ENCODE measurements around the gene SOX13. TPM values are rescaled to one million over a fixed set of nuclear protein-coding genes. Genes with fewer than 3 reads are reported as not detected.

Gene SOX13
- polyA plus RNA-seq, 3 donors: 0.52 TPM; not detected in 2

DNA sequence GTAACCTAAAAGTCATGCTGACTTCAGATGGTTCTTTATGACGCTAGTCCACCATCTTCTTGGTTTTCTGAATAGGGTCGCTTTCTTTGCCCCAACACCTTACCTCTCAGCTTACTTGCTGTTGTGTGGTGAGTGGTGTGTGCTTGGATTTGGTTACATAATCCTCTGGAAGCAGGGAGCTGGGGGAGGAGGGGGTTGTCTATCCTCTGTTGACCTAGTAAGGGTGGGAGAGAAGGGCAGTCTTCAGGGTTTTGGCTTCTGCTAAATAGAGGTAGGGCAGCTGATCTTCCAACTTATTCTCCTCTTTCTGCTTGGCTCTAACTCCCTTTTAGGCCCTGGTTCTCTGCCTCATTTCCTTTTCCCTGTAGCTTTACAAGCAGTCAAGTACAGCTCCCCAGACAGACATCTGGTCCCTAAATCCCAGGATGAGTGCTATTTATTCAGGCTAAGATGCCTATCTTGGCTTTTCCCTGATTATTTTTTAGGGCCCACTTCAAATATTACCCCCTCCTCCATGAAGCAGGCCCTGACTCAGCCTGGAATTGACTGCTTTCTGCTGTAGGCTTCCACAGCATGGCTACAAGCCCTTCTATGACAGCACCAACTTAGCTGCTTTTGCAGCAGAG lies 99.6 kb downstream of the SOX13 start:
- Histone ChIP-seq H3K79me2 (ENCODE audit: insufficient read depth, low read length) (no peaks in the 10 kb centered on the region), H3K4me2 (replicated peaks; ENCODE audit: extremely low read depth, low read length, poor library complexity, severe bottlenecking) (no peak overlapping the region), H2AFZ (ENCODE audit: insufficient read depth, low read depth, low read length, poor library complexity, severe bottlenecking) (no peak overlapping the region), H3K27ac (ENCODE audit: low read depth in 1 of 2, low read length in 2 of 2) (no peak overlapping the region), H3K27me3 (ENCODE audit: control insufficient read depth in 2 of 2, insufficient read depth in 2 of 2, low read length in 2 of 2) (no peaks in the 10 kb centered on the region), H3K4me3 (replicated peaks in 1 of 3; ENCODE audit: low read depth in 2 of 3, low read length in 3 of 3) (no peak overlapping the region), H3K36me3 (replicated peaks in 1 of 2; ENCODE audit: control insufficient read depth in 1 of 2, insufficient read depth in 2 of 2, low read length in 2 of 2) (no peaks in the 10 kb centered on the region), H3K9me3 (replicated peaks in 1 of 2; ENCODE audit: control insufficient read depth in 1 of 2, insufficient read depth in 1 of 2, low read length in 2 of 2) (peaks cover 18 to 26% of the 10 kb centered on the region in 2 donors), H4K20me1 (ENCODE audit: insufficient read depth, low read length) (no peaks in the 10 kb centered on the region), H3K4me1 (ENCODE audit: control insufficient read depth in 1 of 2, insufficient read depth in 2 of 2, low read length in 2 of 2) (no peaks in the 10 kb centered on the region), H3K9ac (ENCODE audit: insufficient read depth, low read length, poor library complexity, severe bottlenecking) (no peak overlapping the region)
- intact Hi-C loops (cut with micrococcal nuclease): no loop called here
- H3K27me3 Mint-ChIP-seq (ENCODE audit: low read depth in 3 of 3): peaks cover 0 to 3% (median 1%) of the 10 kb centered on the region in 3 donors
- H3K9me3 Mint-ChIP-seq: peaks cover 10 to 33% (median 26%) of the 10 kb centered on the region in 7 donors
- WGBS (ENCODE audit: insufficient coverage): no CpG with 5 or more reads among the region's 2 CpGs
- TF ChIP-seq, protein P1, sequence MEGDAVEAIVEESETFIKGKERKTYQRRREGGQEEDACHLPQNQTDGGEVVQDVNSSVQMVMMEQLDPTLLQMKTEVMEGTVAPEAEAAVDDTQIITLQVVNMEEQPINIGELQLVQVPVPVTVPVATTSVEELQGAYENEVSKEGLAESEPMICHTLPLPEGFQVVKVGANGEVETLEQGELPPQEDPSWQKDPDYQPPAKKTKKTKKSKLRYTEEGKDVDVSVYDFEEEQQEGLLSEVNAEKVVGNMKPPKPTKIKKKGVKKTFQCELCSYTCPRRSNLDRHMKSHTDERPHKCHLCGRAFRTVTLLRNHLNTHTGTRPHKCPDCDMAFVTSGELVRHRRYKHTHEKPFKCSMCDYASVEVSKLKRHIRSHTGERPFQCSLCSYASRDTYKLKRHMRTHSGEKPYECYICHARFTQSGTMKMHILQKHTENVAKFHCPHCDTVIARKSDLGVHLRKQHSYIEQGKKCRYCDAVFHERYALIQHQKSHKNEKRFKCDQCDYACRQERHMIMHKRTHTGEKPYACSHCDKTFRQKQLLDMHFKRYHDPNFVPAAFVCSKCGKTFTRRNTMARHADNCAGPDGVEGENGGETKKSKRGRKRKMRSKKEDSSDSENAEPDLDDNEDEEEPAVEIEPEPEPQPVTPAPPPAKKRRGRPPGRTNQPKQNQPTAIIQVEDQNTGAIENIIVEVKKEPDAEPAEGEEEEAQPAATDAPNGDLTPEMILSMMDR (IDR thresholded peaks at IDR 0.05): no peak
- no peak for DNase-seq
- no peak overlapping the region for H3K4me3 Mint-ChIP-seq
- H3K27ac Mint-ChIP-seq: no peak overlapping the region
- peaks cover 4% of the 10 kb centered on the region for H3K4me1 Mint-ChIP-seq
- H3K36me3 Mint-ChIP-seq: no peaks in the 10 kb centered on the region

DNA sequence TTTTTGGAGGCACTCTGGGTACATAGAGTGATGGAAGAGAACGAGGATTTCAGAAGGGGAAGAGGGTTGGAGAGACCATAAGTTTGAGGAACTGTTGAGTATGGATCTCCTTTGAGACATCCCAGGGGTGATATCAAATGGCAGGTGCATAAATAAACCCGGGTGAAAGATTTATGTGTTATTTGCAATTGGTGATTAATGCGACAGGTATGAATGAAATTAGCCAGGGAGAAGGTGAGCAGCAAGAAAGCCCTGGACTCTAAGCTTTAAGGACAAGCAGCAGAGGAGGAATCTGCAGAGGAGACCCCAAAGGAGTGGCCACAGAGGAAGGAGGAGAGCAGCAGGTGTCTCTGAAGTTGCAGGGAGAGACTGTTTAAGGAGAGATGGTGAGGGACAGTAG lies 102.0 kb downstream of the SOX13 start:
- no peak for DNase-seq
- no peak overlapping the region for H3K9ac ChIP-seq (ENCODE audit: insufficient read depth, low read length, poor library complexity, severe bottlenecking)
- no peak overlapping the region for H3K27ac ChIP-seq (ENCODE audit: low read depth in 1 of 2, low read length in 2 of 2)
- H3K4me3 ChIP-seq (replicated peaks in 1 of 3; ENCODE audit: low read depth in 2 of 3, low read length in 3 of 3): no peak overlapping the region
- 73% methylated on average over 3 of the region's 3 CpGs for WGBS (ENCODE audit: insufficient coverage)
- Mint-ChIP-seq H3K36me3 (no peaks in the 10 kb centered on the region), H3K27me3 (ENCODE audit: low read depth in 3 of 3) (peaks cover 0 to 7% (median 4%) of the 10 kb centered on the region in 3 donors), H3K27ac (no peak overlapping the region), H3K4me1 (peaks cover 6% of the 10 kb centered on the region), H3K9me3 (peaks cover 6 to 18% (median 15%) of the 10 kb centered on the region in 7 donors), H3K4me3 (no peak overlapping the region)
- no peaks in the 10 kb centered on the region for H4K20me1 ChIP-seq (ENCODE audit: insufficient read depth, low read length)
- peaks cover 9 to 11% of the 10 kb centered on the region in 2 donors for H3K9me3 ChIP-seq (replicated peaks in 1 of 2; ENCODE audit: control insufficient read depth in 1 of 2, insufficient read depth in 1 of 2, low read length in 2 of 2)
- H2AFZ ChIP-seq (ENCODE audit: insufficient read depth, low read depth, low read length, poor library complexity, severe bottlenecking): no peak overlapping the region
- H3K36me3 ChIP-seq (replicated peaks in 1 of 2; ENCODE audit: control insufficient read depth in 1 of 2, insufficient read depth in 2 of 2, low read length in 2 of 2): no peaks in the 10 kb centered on the region
- TF ChIP-seq, protein P1 (IDR thresholded peaks at IDR 0.05): no peak
- no peaks in the 10 kb centered on the region for H3K79me2 ChIP-seq (ENCODE audit: insufficient read depth, low read length)
- H3K27me3 ChIP-seq (ENCODE audit: control insufficient read depth in 2 of 2, insufficient read depth in 2 of 2, low read length in 2 of 2): no peaks in the 10 kb centered on the region
- H3K4me1 ChIP-seq (ENCODE audit: control insufficient read depth in 1 of 2, insufficient read depth in 2 of 2, low read length in 2 of 2): no peaks in the 10 kb centered on the region
- intact Hi-C loops (cut with micrococcal nuclease): no loop called here
- no peak overlapping the region for H3K4me2 ChIP-seq (replicated peaks; ENCODE audit: extremely low read depth, low read length, poor library complexity, severe bottlenecking)

Data from CD14-positive monocyte (primary cell).